Right cardiac atrium (tissue), 5 donors: Measurements from ENCODE around the gene CRYBA1. TPM values are rescaled to one million over a fixed set of nuclear protein-coding genes. Genes with fewer than 3 reads are reported as not detected.
"Not testable (repeated sequence)": the region's sequence is repeated elsewhere in the genome, so short reads cannot be mapped to it uniquely, and the experiment has no call there.

Experiments
- ATAC-seq, 2 donors: fragments of 200-7000 bp; cut with Tn5 transposase; one replicate each; pipeline versions ENCODE4 v1.8.0 to v1.9.1; 2020; ENCODE audit warnings: moderate library complexity in 2 of 2, mild to moderate bottlenecking in 1 of 2
- DNase-seq, 3 donors: peaks; one replicate each; pipeline ENCODE4 v3.0.0-alpha.2; 2020
- H3K27ac ChIP-seq: one replicate; pipeline ENCODE4 v1.5.1; 2013; ENCODE audit warnings: mild to moderate bottlenecking, low read length, control low read depth, moderate library complexity
- H3K27me3 ChIP-seq: one replicate; pipeline ENCODE4 v1.6.1; 2013; ENCODE audit not compliant: control insufficient read depth, insufficient read depth
- H3K4me1 ChIP-seq: one replicate; pipeline ENCODE4 v1.6.1; 2013; ENCODE audit warnings: low read length; ENCODE audit not compliant: control insufficient read depth, insufficient read depth
- H3K4me3 ChIP-seq: one replicate; pipeline ENCODE4 v1.5.1; 2013; ENCODE audit warnings: low read length, control low read depth
- H3K9me3 ChIP-seq: one replicate; pipeline ENCODE4 v1.6.1; 2013; ENCODE audit warnings: low read length; ENCODE audit not compliant: control insufficient read depth
- WGBS: extraction: QIAGEN DNeasy Blood & Tissue Kit; methylation state at CpG from one replicate; pipeline ENCODE4 v1.1.7; 2013; 5-methylcytosine and 5-hydroxymethylcytosine counted together
- intact Hi-C, 4 donors: fragments of 100-400 bp; cut with DNase I; formaldehyde crosslinking; loops; one replicate each; pipeline versions ENCODE4 v1.11.0 to v1.14.0; 2022 to 2023
- polyA plus RNA-seq: library from polyadenylated mRNA; stranded (reverse); fragments of 200-250 nt; gene quantifications from one replicate; pipeline ENCODE4 v1.2.3, GENCODE V29; 2013
- total RNA-seq, 4 donors: library from RNA; stranded (reverse); fragmentation: NEBNext Ultra II Directional; extraction: Animal tissue kit (Norgen Biotek cat#: 25700); gene quantifications; one replicate each; pipeline ENCODE4 v1.2.1, GENCODE V29; 2021
- donor health status: healthy with polysubstance abuse.
- donor health status: DM: no; HTN: yes; CAD: no.
- donor health status: DM: no; HTN: no; CAD: no.
- donor health status: DM: no; HTN: yes; CAD: no; lungs with severe emphysema.
- donor health status: DM: yes; HTN: yes; CAD: no.

The CRYBA1 gene
- total and polyA plus RNA-seq, 5 donors, result not detected

DNA sequence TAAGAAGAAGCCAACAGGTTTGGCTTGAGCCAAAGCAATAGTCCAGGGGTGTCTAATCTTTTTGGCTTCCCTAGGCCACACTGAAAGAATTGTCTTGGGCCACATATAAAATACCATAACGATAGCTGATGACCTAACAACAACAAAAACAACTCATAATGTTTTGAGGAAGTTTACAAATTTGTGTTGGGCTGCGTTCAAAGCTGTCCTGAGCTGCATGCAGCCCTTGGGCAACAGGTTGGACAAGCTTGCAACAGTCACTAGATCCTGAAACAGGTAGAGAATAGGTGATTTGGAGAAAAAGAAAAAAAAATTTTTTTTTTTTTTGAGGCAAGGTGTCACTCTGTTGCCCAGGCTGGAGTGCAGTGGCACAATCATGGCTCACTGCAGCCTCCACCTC, 4.5 kb downstream of the CRYBA1 start:
- Histone ChIP-seq H3K4me3 (no peak overlapping the region), H3K4me1 (peaks cover 2% of the 10 kb centered on the region), H3K27ac (no peak overlapping the region), H3K27me3 (no peaks in the 10 kb centered on the region), H3K9me3 (no peaks in the 10 kb centered on the region)
- no peak for DNase-seq
- no peak for ATAC-seq
- intact Hi-C loops, result no loop called here
- 60% methylated on average over 2 of the region's 2 CpGs for WGBS

DNA sequence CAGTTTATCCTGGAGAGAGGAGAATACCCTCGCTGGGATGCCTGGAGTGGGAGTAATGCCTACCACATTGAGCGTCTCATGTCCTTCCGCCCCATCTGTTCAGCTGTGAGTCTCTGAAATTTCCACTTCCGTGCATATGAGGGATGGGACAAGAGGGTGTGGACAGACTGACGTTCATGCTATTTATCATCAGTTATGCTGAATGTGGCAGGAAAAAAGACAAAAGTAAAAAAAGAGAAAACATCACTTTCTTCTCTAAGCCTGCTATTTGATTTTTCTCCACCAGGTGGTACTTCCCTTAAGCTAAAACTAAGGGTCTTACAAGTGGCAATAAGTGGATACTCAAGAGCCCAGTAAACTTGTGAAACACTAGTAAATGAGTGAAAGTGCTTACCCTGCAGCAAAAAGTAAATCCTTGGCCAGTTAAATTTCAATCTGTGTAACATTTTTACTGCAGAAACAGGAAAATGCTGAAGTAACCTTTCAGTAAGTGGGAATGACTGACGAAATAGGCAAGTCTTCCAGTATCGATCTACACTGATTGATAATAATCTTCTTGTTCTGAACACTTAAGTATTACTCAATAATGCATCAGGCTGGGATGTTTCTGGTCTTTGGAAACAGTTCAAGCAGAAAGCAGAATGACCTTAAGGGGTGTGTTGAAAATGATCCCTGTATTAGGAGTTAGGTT, 5.6 kb downstream of the CRYBA1 start:
- no peak overlapping the region for H3K4me3 ChIP-seq
- no peak for DNase-seq
- intact Hi-C loops, result no loop called here
- H3K27me3 ChIP-seq, result no peaks in the 10 kb centered on the region
- H3K9me3 ChIP-seq, result no peaks in the 10 kb centered on the region
- peaks cover 2% of the 10 kb centered on the region for H3K4me1 ChIP-seq
- 75% methylated on average over 7 of the region's 7 CpGs for WGBS
- ATAC-seq, result no peak
- H3K27ac ChIP-seq, result no peak overlapping the region

DNA sequence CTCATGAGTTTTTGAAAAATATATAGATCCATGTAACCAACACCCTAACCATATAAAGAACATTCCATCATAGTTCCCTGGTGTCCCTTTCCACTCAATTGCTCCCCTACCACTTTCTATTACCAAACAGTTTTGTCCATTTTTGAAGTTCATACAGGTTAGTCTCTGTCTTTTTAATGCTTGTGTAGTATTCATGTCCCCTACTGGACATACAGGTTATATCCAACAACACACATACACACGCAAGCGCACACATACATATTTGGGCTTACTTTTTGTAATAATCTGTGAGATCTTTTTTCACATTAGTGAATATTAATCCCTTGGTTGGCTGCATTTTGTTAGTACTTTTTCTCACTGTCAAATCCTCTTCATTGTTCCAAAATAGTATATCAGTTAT, 6.4 kb downstream of the CRYBA1 start:
- DNase-seq (no peak), ATAC-seq (no peak)
- no peaks in the 10 kb centered on the region for H3K27me3 ChIP-seq
- H3K27ac ChIP-seq, result no peak overlapping the region
- peaks cover 2% of the 10 kb centered on the region for H3K4me1 ChIP-seq
- H3K4me3 ChIP-seq, result no peak overlapping the region
- H3K9me3 ChIP-seq, result no peaks in the 10 kb centered on the region
- intact Hi-C loops, result no loop called here
- whole genome bisulfite sequencing, result 90% methylated on average over 2 of the region's 2 CpGs

DNA sequence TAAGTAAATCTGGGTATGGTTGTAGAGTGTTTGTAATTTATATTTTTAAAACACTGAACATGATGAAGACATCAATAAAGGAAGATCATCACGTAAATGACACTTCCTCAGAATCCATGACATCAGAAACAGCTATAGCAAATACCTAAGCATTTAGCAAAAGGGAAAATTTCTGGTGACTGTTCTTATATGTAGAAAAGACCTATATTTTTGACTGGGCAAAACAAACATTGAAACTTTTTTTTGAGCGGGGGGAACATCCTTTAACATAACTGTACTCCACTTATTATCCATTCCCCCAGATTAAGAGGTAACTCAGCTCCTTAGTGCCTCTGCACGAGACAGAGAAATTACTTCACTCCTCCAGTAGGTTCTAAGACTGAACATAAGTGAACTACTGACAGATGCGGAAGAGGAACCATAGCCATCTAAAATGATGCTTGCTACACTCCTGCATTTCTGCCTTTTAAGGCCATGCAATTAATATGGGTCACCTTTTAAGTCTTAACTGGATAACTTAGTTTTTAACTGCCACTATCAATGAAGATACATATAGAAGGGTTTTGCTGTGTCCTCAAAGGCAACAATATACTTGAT, 9.4 kb downstream of the CRYBA1 start:
- Histone ChIP-seq H3K4me1 (peaks cover 2% of the 10 kb centered on the region), H3K4me3 (no peak overlapping the region), H3K27ac (no peak overlapping the region), H3K9me3 (no peaks in the 10 kb centered on the region), H3K27me3 (no peaks in the 10 kb centered on the region)
- no peak for DNase-seq
- ATAC-seq, result no peak
- 75% methylated on average over 4 of the region's 4 CpGs for WGBS
- intact Hi-C loops, result no loop called here

DNA sequence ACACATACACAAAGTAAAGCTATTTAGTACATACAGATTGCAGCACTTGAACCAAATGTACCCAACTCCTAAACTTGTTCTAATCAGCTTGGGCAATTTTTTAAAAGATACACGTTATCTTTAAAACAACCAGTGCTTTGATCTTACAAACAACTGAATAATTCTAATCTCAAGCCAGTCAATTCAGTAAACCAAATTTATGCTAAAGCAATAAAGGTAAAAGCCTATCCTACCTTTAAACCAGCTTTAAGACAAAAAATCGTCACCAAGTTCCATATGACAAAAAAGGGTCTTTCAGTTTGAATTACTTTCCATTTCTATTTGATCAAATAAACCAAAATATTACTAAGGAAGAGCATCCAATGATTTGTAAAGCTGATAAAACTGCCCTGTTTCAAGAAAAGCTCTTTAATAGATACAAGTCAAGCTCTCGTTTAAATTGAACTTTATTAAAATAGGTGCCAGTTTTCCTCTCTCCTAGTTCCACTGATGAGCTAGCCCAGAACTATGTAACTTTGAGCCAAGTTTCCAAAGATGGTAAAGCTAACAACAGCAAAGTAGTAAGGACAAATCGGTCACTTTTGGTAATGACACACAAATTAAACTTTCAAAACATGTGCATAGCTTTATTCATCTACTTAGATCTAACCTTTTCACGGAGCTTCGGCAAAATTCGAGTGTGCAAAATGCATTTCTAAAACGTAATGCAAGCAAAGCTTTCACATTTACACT, 10.2 kb downstream of the CRYBA1 start:
- H3K27me3 ChIP-seq, result no peaks in the 10 kb centered on the region
- no peak overlapping the region for H3K27ac ChIP-seq
- WGBS, result 48% methylated on average over 8 of the region's 8 CpGs
- ATAC-seq (peak; percentile 39 to 48), DNase-seq (no peak)
- intact Hi-C loops, result no loop called here
- H3K9me3 ChIP-seq, result no peaks in the 10 kb centered on the region
- H3K4me3 ChIP-seq, result no peak overlapping the region
- peaks cover 2% of the 10 kb centered on the region for H3K4me1 ChIP-seq

DNA sequence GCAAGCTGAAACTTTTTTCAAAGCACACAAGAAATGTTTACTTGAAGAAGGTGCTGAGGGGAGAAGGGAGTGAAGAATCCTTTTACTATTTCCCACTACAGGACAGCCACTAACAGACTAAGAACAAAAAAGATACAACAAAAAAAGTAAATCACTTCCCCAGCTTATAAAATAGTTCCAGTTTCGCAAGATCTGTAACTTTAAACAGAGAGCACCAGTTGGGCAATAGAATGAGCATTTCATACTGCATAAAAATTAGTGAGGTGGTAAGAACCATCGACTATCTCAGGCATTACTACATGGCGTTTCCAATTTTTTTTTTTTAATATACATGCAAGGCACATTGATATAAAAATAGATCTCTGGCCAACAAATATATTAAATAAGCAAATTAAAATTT, 11.1 kb downstream of the CRYBA1 start:
- H3K4me1 ChIP-seq, result no peaks in the 10 kb centered on the region
- 79% methylated on average over 3 of the region's 3 CpGs for WGBS
- intact Hi-C loops, result no loop called here
- H3K27me3 ChIP-seq, result no peaks in the 10 kb centered on the region
- no peaks in the 10 kb centered on the region for H3K9me3 ChIP-seq
- no peak overlapping the region for H3K27ac ChIP-seq
- H3K4me3 ChIP-seq, result no peak overlapping the region
- no peak for DNase-seq
- no peak for ATAC-seq

DNA sequence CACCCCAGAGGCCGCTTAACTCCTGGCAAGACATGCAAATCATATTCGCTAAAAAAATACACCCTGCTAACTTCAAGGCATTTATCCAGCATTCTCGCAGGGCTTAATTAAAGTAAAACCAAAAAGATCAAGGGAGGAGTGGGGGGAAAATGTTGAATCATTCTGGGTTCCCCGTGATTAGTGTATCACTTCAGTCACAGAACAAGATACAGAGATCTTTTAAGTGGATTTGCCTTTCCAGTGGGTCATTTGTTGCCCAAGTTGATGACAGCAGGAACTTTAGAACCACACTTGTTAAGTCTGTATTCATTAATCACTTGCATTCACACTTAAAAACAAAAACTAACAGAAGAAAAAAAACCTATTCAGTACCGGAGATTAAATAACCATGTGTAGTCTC, 17.3 kb downstream of the CRYBA1 start:
- intact Hi-C loops, result no loop called here
- Histone ChIP-seq H3K4me1 (no peaks in the 10 kb centered on the region), H3K27me3 (no peaks in the 10 kb centered on the region), H3K9me3 (no peaks in the 10 kb centered on the region), H3K27ac (no peak overlapping the region), H3K4me3 (no peak overlapping the region)
- ATAC-seq (no peak), DNase-seq (no peak)
- 76% methylated on average over 5 of the region's 5 CpGs for WGBS

DNA sequence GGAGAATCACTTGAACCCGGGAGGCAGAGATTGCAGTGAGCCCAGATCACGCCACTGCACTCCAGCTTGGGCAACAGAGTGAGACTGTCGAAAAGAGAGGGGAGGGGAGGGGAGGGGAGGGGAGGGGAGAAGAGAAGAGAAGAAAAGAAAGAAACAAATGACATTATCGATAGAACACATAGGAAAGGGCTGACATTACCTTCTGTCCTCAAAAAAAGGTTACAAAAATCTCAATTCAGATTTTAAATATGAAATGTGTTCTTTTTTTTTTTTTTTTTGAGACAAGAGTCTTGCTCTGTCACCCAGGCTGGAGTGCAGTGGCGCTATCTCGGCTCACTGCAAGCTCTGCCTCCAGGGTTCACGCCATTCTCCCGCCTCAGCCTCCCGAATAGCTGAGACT, 25.3 kb downstream of the CRYBA1 start:
- 89% methylated on average over 9 of the region's 9 CpGs for WGBS
- H3K9me3 ChIP-seq, H3K4me3 ChIP-seq, H3K27ac ChIP-seq, ATAC-seq, H3K4me1 ChIP-seq, DNase-seq, H3K27me3 ChIP-seq, intact Hi-C loops: not testable (repeated sequence)

DNA sequence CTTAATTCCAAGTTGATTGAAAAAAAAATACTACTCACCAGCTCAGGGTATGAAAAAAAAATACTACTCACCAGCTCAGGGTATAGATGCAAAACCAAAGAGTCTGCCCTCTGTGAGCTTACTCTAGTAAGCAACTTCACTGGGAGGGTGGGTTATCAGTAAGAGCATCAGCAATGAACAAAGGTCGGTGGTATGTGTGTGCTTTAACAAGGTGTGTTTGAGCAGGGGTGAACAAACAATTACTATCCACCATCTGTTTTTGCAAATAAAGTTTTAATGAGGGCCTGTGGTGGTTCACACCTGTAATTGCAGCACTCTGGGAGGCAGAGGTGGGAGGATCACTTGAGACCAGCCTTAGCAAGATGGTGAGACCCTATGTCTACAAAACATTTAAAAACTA, 27.3 kb downstream of the CRYBA1 start:
- Histone ChIP-seq H3K4me1 (peaks cover 5% of the 10 kb centered on the region), H3K27me3 (no peaks in the 10 kb centered on the region), H3K4me3 (no peak overlapping the region), H3K27ac (no peak overlapping the region), H3K9me3 (no peaks in the 10 kb centered on the region)
- intact Hi-C loops, result no loop called here
- ATAC-seq (no peak), DNase-seq (no peak)
- 80% methylated on average over 1 of the region's 1 CpG for WGBS

DNA sequence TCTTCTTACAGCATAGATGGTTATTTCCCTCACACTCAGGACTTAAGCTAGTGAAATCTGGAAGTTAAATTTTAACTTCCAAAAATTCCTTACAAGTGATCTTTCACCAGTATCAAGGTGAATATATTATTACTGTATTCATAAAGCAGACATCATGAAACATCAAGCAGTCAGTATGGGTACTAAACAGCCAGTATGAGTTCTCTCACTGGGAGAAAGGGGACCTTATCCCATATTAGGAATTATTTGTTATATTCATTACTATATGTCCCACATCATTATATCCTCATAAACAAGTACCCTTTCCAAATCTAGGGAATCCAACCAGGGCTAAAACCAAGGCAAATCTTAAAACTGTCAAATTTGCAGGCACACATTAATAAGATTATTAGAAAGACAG, 32.0 kb downstream of the CRYBA1 start:
- H3K27ac ChIP-seq, result no peak overlapping the region
- DNase-seq (no peak), ATAC-seq (no peak)
- H3K4me3 ChIP-seq, result no peak overlapping the region
- H3K4me1 ChIP-seq, result peaks cover 10% of the 10 kb centered on the region
- no peaks in the 10 kb centered on the region for H3K27me3 ChIP-seq
- no peaks in the 10 kb centered on the region for H3K9me3 ChIP-seq
- intact Hi-C loops, result no loop called here

DNA sequence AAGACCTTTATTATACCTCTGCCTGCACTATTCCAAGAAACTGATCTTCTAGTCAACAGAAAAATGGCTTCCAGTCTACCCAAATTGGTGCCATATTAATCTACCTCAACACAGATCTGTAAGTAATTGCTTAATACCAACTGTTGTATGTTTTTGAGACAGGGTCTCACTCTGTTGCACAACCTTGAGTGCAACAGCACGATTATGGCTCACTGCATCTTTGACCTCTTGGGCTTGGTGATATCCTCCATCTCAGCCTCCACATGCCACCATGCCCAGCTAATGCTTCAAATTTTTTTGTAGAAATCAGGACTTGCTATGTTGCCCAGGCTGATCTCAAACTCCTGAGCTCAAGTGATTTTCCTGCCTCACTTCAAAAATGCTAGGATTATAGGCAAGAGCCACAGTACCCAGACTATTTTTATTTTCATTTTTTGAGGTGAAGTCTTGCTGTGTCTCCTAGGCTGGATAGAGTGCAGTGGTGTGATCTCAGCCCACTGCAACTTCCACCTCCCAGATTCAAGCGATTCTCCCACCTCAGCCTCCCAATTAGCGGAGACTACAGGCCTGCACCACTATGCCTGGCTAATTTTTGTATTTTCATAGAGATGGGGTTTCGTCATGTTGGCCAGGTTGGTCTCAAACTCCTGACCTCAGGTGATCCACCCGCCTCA, 32.9 kb downstream of the CRYBA1 start:
- Histone ChIP-seq H3K4me3 (no peak overlapping the region), H3K9me3 (no peaks in the 10 kb centered on the region), H3K27ac (no peak overlapping the region), H3K4me1 (peaks cover 10% of the 10 kb centered on the region), H3K27me3 (no peaks in the 10 kb centered on the region)
- 95% methylated on average over 5 of the region's 5 CpGs for WGBS
- DNase-seq, result no peak
- intact Hi-C loops, result loop anchor here in 1 of 4 donors (10.0 kb wide), 1 partner anchor 125 kb away; no protein-coding TSS in a partner anchor
- ATAC-seq, result no peak
